ENCODE results near the gene ARIH1.
A peak's percentile ranks its signal among the peaks of the same experiment; 100 is the strongest.
"Not testable (repeated sequence)": the region's sequence is repeated elsewhere in the genome, so short reads cannot be mapped to it uniquely, and the experiment has no call there.

ARIH1 gene

DNA sequence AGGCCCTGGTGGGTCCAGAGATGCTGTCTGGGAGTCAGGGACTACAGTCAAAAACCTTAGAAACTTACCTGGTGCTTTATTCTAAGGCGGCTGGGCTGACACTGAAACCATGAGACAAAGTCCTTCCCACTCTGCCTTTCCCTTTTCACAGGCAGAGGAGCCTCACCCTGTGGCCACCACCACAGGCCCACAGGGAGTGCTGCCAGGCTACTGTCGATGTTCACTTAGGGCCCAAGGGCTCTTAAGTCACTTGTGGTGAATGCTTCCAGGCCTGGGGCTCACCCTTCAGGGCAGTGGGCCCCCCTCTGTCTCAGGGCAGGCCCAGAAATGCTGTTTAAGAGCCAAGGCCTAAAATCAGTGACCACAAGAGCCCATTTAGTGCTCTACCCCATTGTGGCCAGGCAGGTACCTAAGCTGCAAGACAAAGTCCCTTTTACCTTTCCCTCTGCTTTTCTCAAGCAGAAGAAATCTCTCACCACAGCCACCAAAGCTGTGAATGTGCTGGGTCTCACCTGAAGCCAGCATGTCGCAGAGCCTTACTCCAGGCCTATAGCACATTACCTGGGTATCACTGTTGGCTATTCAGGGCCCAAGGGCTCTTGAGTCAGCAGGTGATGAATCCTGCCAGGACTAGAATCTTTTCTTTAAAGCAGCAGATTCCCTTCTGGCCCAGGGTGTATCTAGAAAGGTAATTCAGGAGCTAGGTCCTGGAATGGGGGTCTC lies 140.8 kb downstream of the ARIH1 start:
- no peak for DNase-seq (ENCODE audit: low read depth)
- in situ Hi-C loops (cut with HindIII; ENCODE audit: low sequenced_read_pairs), result no loop called here
- no peak overlapping the region for H3K4me3 ChIP-seq (ENCODE audit: low read depth, low read length)
- TF ChIP-seq, protein P1, sequence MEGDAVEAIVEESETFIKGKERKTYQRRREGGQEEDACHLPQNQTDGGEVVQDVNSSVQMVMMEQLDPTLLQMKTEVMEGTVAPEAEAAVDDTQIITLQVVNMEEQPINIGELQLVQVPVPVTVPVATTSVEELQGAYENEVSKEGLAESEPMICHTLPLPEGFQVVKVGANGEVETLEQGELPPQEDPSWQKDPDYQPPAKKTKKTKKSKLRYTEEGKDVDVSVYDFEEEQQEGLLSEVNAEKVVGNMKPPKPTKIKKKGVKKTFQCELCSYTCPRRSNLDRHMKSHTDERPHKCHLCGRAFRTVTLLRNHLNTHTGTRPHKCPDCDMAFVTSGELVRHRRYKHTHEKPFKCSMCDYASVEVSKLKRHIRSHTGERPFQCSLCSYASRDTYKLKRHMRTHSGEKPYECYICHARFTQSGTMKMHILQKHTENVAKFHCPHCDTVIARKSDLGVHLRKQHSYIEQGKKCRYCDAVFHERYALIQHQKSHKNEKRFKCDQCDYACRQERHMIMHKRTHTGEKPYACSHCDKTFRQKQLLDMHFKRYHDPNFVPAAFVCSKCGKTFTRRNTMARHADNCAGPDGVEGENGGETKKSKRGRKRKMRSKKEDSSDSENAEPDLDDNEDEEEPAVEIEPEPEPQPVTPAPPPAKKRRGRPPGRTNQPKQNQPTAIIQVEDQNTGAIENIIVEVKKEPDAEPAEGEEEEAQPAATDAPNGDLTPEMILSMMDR (IDR thresholded peaks at IDR 0.05; ENCODE audit: low read depth, low read length, missing control alignments), result no peak

DNA sequence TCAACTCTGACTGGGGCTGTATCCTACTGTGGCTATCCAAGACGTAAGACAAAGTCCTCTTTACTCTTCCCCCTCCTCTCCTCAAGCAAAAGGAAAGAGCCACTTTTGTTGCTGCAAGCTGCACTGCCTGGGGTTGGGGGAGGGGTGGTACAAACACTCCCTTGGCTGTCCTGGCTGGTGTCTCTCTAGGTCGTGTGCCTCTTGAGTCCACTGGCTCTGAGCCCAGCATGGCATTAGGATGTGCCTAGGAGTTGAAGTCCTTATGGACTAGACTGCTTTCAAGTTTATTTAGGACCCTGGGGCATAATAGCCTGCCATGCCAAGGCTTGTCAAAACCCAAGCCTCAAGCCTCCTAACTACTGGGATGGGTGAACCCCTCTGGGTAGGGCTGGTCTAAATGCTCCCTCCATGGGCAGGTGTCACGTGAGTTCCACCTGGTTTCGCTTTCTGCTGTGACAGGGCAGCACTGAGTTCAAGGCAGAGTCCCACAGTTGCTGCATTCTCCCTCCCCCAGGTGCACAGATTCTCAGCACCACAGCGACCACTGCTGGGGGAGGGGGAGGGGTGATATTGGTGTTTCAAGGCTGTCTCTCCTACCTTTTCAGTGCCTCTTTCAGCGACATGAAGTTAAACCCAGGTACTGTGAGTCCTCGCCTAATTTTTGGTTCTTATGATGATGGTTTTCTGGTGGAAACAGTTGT lies 141.6 kb downstream of the ARIH1 start:
- DNase-seq (ENCODE audit: low read depth); H3K4me3 ChIP-seq (ENCODE audit: low read depth, low read length); in situ Hi-C loops (cut with HindIII; ENCODE audit: low sequenced_read_pairs): not testable (repeated sequence)

DNA sequence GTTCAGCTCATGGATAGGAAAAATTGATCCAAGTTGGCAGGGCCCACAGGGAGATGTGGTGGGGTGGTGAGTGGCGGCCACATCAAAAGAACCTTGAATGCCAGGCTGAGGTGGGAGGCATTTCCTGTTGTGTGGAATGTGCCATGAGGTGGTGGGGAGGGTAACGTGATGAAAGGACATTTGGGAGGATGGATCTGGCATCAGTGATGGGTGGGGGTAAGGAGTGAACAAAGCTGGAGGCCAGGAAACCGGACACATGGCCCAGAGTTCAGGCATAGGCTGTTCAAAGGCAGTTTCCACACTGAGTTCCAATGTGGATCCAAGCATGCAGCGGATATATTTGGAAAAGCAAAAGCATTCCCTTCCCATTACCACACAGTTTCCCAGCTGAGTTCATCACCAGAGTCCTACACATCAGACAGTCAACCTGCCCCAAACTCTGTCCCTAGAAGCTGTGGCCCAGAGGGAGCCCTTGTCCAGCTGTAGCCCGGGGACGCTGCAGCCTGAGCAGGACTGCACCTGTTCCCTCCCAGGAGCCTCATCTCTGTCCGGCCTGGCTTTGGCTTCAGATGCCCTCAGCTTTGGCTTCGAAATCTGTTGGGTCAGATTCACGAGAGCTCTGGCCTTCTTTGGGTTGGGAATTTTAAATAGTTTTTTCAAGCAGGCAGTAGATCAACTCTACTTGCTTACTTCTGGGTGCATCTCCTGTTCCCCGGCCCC lies 142.5 kb downstream of the ARIH1 start:
- H3K4me3 ChIP-seq (ENCODE audit: low read depth, low read length), result no peak overlapping the region
- in situ Hi-C loops (cut with HindIII; ENCODE audit: low sequenced_read_pairs), result no loop called here
- DNase-seq (ENCODE audit: low read depth), result no peak
- TF ChIP-seq, protein P1 (IDR thresholded peaks at IDR 0.05; ENCODE audit: low read depth, low read length, missing control alignments), result no peak

DNA sequence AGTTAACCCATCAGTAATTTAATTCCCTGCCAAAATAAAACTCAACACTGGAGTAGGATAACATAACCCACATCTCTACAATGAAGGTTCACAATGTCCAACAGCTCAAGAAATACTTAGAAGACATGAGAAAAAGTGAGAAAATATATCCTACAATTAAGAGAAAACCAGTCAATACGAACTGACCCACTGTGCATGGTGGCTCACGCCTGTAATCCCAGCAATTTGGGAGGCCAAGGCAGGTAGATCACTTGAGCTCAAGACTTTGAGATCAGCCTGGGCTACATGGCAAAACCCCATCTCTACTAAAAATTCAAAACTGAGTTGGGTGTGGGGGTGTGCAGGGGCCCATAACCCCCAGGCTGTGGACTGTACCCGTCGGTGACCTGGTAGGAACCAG lies 149.7 kb downstream of the ARIH1 start:
- DNase-seq (ENCODE audit: low read depth); in situ Hi-C loops (cut with HindIII; ENCODE audit: low sequenced_read_pairs): not testable (repeated sequence)

DNA sequence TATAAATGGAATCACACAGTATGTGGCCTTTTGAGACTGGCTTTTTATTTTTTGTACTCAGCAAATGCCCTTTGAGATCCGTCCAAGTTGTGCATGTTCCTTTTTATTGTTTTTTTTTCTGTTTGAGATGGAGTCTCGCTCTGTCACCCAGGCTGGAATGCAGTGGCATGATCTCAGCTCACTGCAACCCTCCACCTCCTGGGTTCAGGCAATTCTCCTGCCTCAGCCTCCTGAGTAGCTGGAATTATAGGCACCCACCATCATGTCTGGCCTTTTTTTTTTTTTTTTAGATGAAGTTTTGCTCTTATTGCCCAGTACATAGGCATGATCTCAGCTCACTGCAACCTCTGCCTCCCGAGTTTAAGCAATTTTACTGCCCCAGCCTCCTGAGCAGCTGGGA lies 152.0 kb downstream of the ARIH1 start:
- DNase-seq (ENCODE audit: low read depth); in situ Hi-C loops (cut with HindIII; ENCODE audit: low sequenced_read_pairs): not testable (repeated sequence)

More for the DNA sequence above, 149.7 kb downstream of the ARIH1 start:
- H3K4me3 ChIP-seq (ENCODE audit: low read depth, low read length), result not testable (repeated sequence)

DNA sequence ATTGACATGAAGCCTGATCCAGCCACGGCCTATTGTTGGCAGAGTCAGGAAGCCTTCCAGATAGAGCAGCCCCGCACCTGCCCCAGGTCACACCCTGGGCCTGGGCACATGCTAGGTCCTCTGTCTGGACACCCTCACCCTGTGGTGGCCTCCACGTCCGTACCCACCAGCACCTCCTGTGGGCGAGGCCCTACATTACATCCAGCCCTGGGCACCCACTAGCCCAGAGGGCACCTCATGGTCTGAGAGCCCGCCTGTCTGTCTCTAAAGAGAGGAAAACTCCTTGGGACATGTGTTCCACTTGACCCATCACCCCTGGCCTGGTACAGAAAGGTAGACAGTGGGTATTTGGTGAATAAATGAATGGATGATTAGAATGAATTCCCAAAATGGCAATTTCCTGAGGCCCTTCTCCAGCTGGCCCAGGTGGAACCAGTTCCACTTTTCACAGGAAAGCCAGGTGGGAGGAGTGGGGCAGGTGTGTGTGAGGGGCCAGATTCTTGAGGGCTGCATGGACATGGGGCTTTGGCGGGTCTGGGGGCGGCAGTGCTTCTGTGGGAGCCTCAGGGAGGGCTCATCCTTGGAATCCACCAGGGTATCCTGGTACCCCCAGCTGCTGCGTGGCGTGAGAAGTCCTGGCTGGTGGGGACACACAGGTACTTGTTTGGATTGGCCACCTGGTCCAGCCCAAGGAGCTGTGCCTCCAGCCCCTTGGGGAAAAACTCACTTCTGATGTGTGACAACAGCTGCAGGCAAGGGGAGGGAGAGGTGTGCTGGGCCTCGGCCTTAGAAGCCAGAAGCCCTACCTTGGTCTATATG lies 154.3 kb downstream of the ARIH1 start:
- H3K4me3 ChIP-seq (ENCODE audit: low read depth, low read length); DNase-seq (ENCODE audit: low read depth); in situ Hi-C loops (cut with HindIII; ENCODE audit: low sequenced_read_pairs): not testable (repeated sequence)
- TF ChIP-seq, protein P1 (IDR thresholded peaks at IDR 0.05; ENCODE audit: low read depth, low read length, missing control alignments), result peak; percentile 18

More for the DNA sequence above, 152.0 kb downstream of the ARIH1 start:
- H3K4me3 ChIP-seq (ENCODE audit: low read depth, low read length), result not testable (repeated sequence)

DNA sequence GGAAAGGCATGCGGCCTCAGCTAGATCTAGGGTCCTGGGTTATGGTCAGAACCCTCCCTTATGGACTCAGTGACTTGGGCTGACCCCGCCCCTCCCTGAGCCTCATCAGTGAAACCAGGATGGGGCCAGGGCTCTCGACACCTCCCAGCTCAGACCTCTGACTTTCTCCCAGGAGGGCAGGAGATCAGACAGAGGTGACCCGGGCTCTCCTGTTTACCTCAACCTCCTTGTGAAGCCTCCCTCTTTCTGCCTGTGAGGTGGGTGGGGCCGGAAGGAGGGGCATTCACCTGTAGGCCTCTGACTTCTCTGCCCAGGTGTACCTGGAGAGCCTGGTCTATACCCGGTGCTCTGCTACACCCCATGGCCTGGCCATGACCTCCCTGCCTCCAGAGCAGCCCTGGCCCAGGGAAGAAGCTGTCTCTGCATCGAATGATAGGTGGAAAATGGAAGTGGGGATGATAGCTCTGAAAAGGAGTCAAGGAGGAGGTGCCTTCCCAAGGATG lies 155.0 kb downstream of the ARIH1 start:
- in situ Hi-C loops (cut with HindIII; ENCODE audit: low sequenced_read_pairs); H3K4me3 ChIP-seq (ENCODE audit: low read depth, low read length); DNase-seq (ENCODE audit: low read depth): not testable (repeated sequence)

DNA sequence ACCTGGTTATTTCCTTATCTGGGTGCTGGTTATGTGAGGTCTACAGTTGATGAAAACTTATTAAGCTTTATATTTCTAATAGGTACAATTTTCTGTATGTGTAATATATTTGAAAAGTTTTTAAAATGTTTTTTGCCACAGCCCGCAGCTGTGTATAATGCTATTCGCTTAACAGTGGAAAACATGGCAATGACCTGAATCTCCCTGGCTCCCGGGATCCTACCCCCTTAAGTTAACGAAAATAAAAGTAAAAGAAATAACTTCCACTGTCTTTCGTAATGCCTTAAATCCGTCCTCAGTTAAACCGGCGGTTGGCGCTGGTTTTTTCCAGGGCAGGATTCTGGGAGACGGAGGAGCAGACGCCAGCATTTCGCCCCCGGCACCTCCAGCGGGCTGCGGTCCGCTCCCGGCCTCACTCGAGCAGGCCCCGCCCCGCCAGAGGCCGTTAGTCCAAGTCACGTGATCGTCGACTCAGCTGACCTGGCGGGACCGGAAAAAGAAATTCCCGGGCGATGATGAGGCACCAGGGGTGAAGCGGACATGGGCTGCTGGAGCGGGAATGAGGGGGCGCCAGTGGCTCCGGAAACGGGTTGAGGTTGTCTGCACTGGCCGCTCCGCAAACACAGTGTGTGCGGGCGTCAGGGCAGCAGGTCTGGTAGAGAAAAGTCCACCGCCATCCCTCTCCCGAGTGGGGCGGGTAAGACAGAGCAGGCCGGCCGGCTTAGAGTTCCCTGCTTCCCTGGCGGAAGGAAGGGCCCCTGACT lies 162.6 kb downstream of the ARIH1 start:
- DNase-seq (ENCODE audit: low read depth), result peak; percentile 8
- in situ Hi-C loops (cut with HindIII; ENCODE audit: low sequenced_read_pairs), result not testable (repeated sequence)
- H3K4me3 ChIP-seq (ENCODE audit: low read depth, low read length), result peak overlapping the region; percentile 29

DNA sequence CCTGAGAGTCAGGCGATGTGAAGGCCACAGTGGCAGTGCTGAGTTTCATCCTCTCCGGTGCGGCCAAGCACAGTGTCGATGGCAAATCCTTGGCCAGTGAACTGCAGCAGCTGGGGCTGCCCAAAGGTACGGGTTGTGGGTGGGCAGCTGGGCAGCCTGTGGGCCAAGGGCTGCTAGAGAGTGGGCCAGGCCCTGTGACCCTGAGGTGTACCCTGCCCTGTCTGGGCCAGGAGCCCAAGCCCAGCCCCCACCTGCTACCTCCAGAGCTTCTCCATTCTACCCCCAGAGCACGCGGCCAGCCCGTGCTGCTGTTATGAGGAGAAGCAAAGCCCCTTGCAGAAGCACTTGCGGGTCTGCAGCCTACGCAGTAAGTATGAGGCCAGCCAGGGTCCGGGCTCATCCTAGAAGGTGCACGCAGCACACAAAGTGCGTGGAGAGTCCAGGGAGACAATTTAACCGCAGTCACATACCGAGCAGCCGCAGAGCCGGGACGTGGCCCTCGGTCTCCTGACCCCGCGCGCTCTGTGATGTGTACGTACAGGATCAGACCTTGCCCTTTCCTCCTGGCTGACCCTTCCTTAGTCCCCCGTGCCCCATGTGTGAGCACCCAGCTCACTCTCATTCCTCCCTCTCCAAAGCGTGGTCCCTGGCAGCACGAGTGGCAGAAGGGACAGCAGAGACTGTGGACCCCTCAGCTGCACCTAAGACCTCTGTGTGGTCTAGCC lies 165.8 kb downstream of the ARIH1 start:
- DNase-seq (ENCODE audit: low read depth); H3K4me3 ChIP-seq (ENCODE audit: low read depth, low read length); in situ Hi-C loops (cut with HindIII; ENCODE audit: low sequenced_read_pairs): not testable (repeated sequence)

DNA sequence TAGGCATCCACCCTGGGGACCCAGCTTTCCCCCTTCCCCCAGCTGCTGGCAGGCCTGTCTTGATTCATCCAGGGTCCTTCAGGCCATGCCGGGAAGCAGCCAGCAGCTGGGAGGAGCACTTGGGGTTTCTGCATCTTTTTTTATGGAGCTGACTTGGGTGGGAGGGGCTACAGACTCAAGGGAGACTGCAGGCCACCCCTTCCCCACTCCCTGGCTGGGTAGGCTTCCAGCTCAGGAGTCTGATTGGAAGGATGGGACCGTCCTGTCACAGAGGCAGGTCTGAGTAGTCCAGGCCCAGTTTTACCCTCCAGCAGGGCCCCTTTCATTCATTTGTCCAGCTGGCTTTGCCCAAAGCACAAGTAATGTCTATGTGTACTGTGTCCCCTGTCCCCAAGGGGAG lies 168.1 kb downstream of the ARIH1 start:
- H3K4me3 ChIP-seq (ENCODE audit: low read depth, low read length); in situ Hi-C loops (cut with HindIII; ENCODE audit: low sequenced_read_pairs); DNase-seq (ENCODE audit: low read depth): not testable (repeated sequence)

DNA sequence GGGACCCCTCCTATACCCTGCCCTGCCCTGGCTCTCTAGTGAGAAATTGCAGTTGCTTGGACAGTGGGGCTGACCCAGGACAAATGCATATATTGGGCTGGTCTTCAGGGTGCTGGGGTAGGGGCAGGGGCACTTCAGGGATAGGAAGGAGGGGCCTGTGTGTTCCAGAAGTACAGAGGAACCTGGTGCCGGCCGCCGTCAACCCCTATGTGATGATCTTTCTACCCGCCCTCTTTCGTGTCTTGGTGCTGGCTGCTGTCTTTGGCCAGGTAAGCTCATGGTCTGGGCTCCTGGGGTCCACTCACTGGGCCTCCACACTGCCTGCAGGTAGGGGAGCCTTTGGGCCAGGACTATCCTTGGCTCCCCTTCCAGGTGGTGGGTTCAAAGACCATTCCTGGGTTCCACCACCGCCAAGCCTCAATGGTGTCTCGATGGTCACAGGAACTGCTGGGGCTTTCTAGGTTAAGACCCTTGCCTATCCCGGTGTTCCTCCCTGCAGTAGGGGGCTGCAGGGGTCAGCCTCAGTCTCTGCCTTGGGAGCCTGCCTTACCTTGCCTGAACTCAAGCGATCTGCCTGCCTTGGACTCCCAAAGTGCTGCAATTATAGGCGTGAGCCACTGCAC lies 174.6 kb downstream of the ARIH1 start:
- in situ Hi-C loops (cut with HindIII; ENCODE audit: low sequenced_read_pairs); DNase-seq (ENCODE audit: low read depth); H3K4me3 ChIP-seq (ENCODE audit: low read depth, low read length): not testable (repeated sequence)

Measured in astrocyte of the cerebellum (primary cell).